Hepatocyte (in vitro differentiated cells): ENCODE measurements around the gene INPP5F. TPM values are rescaled to one million over a fixed set of nuclear protein-coding genes. Genes with fewer than 3 reads are reported as not detected.

Experiments used
- DNase-seq: peaks from one replicate; pipeline ENCODE4 v3.0.0-alpha.2; 2016; ENCODE audit warnings: low spot score
- H2AFZ ChIP-seq: fragments of 200-600 bp; sonication (generic); 2 replicates; pipeline ENCODE4 v1.6.0; 2016; ENCODE audit warnings: antibody characterized with exemption, mild to moderate bottlenecking
- H3K27ac ChIP-seq: fragments of 200-600 bp; sonication (generic); 2 replicates; pipeline ENCODE4 v1.5.1; 2016; ENCODE audit warnings: mild to moderate bottlenecking
- H3K27me3 ChIP-seq: fragments of 200-600 bp; sonication (generic); 2 replicates; pipeline ENCODE4 v1.6.1; 2016
- H3K36me3 ChIP-seq: fragments of 200-600 bp; sonication (generic); replicated peaks from 2 replicates; pipeline ENCODE4 v1.5.1; 2016; ENCODE audit warnings: low read depth; ENCODE audit not compliant: insufficient read depth
- H3K4me1 ChIP-seq: fragments of 200-600 bp; sonication (generic); 2 replicates; pipeline ENCODE4 v1.5.1; 2016; ENCODE audit warnings: mild to moderate bottlenecking, moderate library complexity; ENCODE audit not compliant: insufficient read depth
- H3K4me2 ChIP-seq: fragments of 200-600 bp; sonication (generic); 2 replicates; pipeline ENCODE4 v1.6.0; 2016
- H3K4me3 ChIP-seq: fragments of 200-600 bp; sonication (generic); 2 replicates; pipeline ENCODE4 v1.5.1; 2016; ENCODE audit warnings: mild to moderate bottlenecking
- H3K79me2 ChIP-seq: fragments of 200-600 bp; sonication (generic); 2 replicates; pipeline ENCODE4 v1.6.0; 2017; ENCODE audit warnings: mild to moderate bottlenecking
- H3K9me2 ChIP-seq: fragments of 200-600 bp; sonication (generic); replicated peaks from 2 replicates; pipeline ENCODE4 v1.6.0; 2017; ENCODE audit warnings: mild to moderate bottlenecking; ENCODE audit not compliant: insufficient read depth
- H3K9me3 ChIP-seq: fragments of 200-600 bp; sonication (generic); 2 replicates; pipeline ENCODE4 v1.5.1; 2016; ENCODE audit warnings: low read depth, mild to moderate bottlenecking
- H4K20me1 ChIP-seq: fragments of 200-600 bp; sonication (generic); 2 replicates; pipeline ENCODE4 v1.6.0; 2016; ENCODE audit warnings: mild to moderate bottlenecking; ENCODE audit not compliant: insufficient read depth, poor library complexity, severe bottlenecking
- CTCF ChIP-seq: fragments of 200-600 bp; sonication (generic); IDR thresholded peaks from 2 replicates; pipeline ENCODE4 v1.5.1; 2016; ENCODE audit warnings: antibody characterized with exemption, mild to moderate bottlenecking; ENCODE audit not compliant: poor library complexity
- EZH2 ChIP-seq: fragments of 200-600 bp; sonication (generic); IDR thresholded peaks from 2 replicates; pipeline ENCODE4 v1.6.1; 2016; ENCODE audit warnings: antibody characterized with exemption, mild to moderate bottlenecking, borderline replicate concordance
- EZH2phosphoT487 ChIP-seq: fragments of 200-600 bp; sonication (generic); IDR thresholded peaks from one replicate; pipeline ENCODE4 v1.6.1; 2018; ENCODE audit warnings: antibody characterized with exemption, mild to moderate bottlenecking, low read depth, moderate library complexity; ENCODE audit not compliant: unreplicated experiment, severe bottlenecking
- WGBS: methylation state at CpG from one replicate; pipeline ENCODE4 v1.1.6; 2016; ENCODE audit warnings: low lambda C conversion rate; ENCODE audit errors: missing lambda C conversion rate; 5-methylcytosine and 5-hydroxymethylcytosine counted together
- polyA plus RNA-seq: library from polyadenylated mRNA; unstranded; fragments of >200 nt; fragmentation: Nextera tagmentation; extraction: Ambion mirVana; gene quantifications from 2 replicates; pipeline ENCODE4 v1.2.1, GENCODE V29; 2016
- total RNA-seq: library from RNA; depleted of rRNA; stranded (reverse); fragments of >200 nt; gene quantifications from 2 replicates; pipeline ENCODE4 v1.2.3, GENCODE V29; 2014

INPP5F gene
- total and polyA plus RNA-seq, 2 experiments from 2014 or later, result 9.9 to 44.4 TPM

GRCh38 chr10:119829429-119829828, 103.6 kb downstream of the INPP5F start:
- no peaks in the 10 kb centered on the region for H3K9me2 ChIP-seq
- no peaks in the 10 kb centered on the region for H3K36me3 ChIP-seq
- no peaks in the 10 kb centered on the region for H3K4me1 ChIP-seq
- H3K79me2 ChIP-seq, result no peaks in the 10 kb centered on the region
- no peak overlapping the region for H3K27ac ChIP-seq
- no peaks in the 10 kb centered on the region for H3K27me3 ChIP-seq
- H2AFZ ChIP-seq, result no peak overlapping the region
- no peak for TF ChIP-seq EZH2phosphoT487
- no peak for TF ChIP-seq CTCF
- no peak for TF ChIP-seq EZH2
- no peak for DNase-seq
- no peaks in the 10 kb centered on the region for H4K20me1 ChIP-seq
- 90% methylated on average over 7 of the region's 7 CpGs for WGBS
- H3K4me2 ChIP-seq, result no peak overlapping the region
- H3K4me3 ChIP-seq, result no peak overlapping the region
- no peaks in the 10 kb centered on the region for H3K9me3 ChIP-seq

- Histone ChIP-seq H3K36me3 (no peaks in the 10 kb centered on the region), H3K4me1 (no peaks in the 10 kb centered on the region), H4K20me1 (no peaks in the 10 kb centered on the region), H2AFZ (no peak overlapping the region), H3K4me3 (no peak overlapping the region), H3K4me2 (no peak overlapping the region), H3K79me2 (no peaks in the 10 kb centered on the region), H3K27ac (no peak overlapping the region), H3K9me3 (no peaks in the 10 kb centered on the region), H3K9me2 (no peaks in the 10 kb centered on the region), H3K27me3 (no peaks in the 10 kb centered on the region)
- no peak for DNase-seq
- TF ChIP-seq EZH2 (no peak), CTCF (no peak), EZH2phosphoT487 (no peak)
- 95% methylated on average over 4 of the region's 4 CpGs for WGBS
Observed at GRCh38 chr10:119830851-119831250, 105.0 kb downstream of the INPP5F start.

DNA sequence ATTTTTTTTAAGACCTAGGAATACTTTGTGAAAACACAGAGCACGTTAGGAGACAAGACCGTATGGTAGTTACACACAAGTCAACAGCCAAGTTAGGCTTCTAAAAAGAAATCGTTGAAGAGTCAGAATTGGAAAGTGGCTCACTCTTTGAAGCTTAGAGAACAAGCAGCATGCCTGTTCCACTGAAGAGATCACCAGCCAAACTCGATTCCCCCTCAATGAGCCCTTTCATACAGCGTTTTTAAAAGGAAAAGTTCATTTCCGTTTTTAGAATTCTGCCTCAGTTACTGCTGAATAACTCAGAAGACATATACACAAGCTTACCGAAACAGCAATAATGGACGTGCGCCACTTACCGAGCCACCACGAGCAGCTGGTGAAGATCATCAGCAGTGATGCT, 105.8 kb downstream of the INPP5F start:
- H3K79me2 ChIP-seq, result no peaks in the 10 kb centered on the region
- H4K20me1 ChIP-seq, result no peaks in the 10 kb centered on the region
- TF ChIP-seq CTCF (no peak), EZH2 (no peak), EZH2phosphoT487 (no peak)
- DNase-seq, result no peak
- H3K9me2 ChIP-seq, result no peaks in the 10 kb centered on the region
- H3K9me3 ChIP-seq, result no peaks in the 10 kb centered on the region
- no peak overlapping the region for H3K4me3 ChIP-seq
- no peaks in the 10 kb centered on the region for H3K4me1 ChIP-seq
- H3K36me3 ChIP-seq, result no peaks in the 10 kb centered on the region
- no peak overlapping the region for H3K4me2 ChIP-seq
- WGBS, result 91% methylated on average over 11 of the region's 11 CpGs
- H3K27ac ChIP-seq, result no peak overlapping the region
- no peaks in the 10 kb centered on the region for H3K27me3 ChIP-seq
- no peak overlapping the region for H2AFZ ChIP-seq

DNA sequence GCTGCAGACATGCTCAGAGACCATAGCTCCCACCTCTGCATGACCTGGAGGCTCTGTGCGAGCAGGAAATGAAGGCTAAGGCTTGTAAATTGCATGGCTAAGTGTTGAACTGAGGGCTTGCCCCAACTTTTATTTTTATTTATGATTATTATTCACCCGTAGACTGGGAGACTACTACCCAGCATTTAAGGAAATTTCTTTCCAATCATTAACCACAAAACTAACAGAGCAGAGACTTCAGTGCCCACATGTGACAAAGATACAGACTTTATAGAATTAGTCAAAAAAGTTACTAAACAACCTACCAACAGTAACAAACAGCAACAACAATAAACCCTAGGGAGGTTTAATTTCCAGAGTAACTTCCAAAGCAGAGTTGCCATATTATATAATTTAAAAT, 107.1 kb downstream of the INPP5F start:
- Histone ChIP-seq H3K4me2 (no peak overlapping the region), H3K27me3 (no peaks in the 10 kb centered on the region), H3K4me1 (no peaks in the 10 kb centered on the region), H3K79me2 (no peaks in the 10 kb centered on the region), H3K36me3 (no peaks in the 10 kb centered on the region), H3K4me3 (no peak overlapping the region), H4K20me1 (no peaks in the 10 kb centered on the region), H3K9me2 (no peaks in the 10 kb centered on the region), H3K27ac (no peak overlapping the region), H3K9me3 (no peaks in the 10 kb centered on the region), H2AFZ (no peak overlapping the region)
- TF ChIP-seq EZH2 (no peak), EZH2phosphoT487 (no peak), CTCF (no peak)
- WGBS, result 77% methylated on average over 2 of the region's 2 CpGs
- no peak for DNase-seq
